DOHH2 (cell line): Measurements from ENCODE around the gene CDK13.

ENCODE experiments used
- H3F3A ChIP-seq: fragments of 200-600 bp; sonication (generic), shearing (Covaris generic); 2 replicates; pipeline ENCODE4 v1.6.0; 2016; ENCODE audit warnings: antibody characterized with exemption, mild to moderate bottlenecking; ENCODE audit not compliant: control insufficient read depth, insufficient read depth
- H3K27ac ChIP-seq: fragments of 200-600 bp; sonication (generic); 2 replicates; pipeline ENCODE4 v1.5.1; 2014; ENCODE audit warnings: low read depth, mild to moderate bottlenecking, low read length, moderate library complexity
- H3K27me3 ChIP-seq: fragments of 200-600 bp; sonication (generic); 2 replicates; pipeline ENCODE4 v1.6.1; 2014; ENCODE audit warnings: mild to moderate bottlenecking, low read length, mixed read lengths; ENCODE audit not compliant: control insufficient read depth
- H3K36me3 ChIP-seq: fragments of 200-600 bp; sonication (generic); 2 replicates; pipeline ENCODE4 v1.6.1; 2014; ENCODE audit warnings: mild to moderate bottlenecking, low read length, moderate library complexity, mixed read lengths; ENCODE audit not compliant: control insufficient read depth
- H3K4me1 ChIP-seq: fragments of 200-600 bp; sonication (generic); 2 replicates; pipeline ENCODE4 v1.6.1; 2014; ENCODE audit warnings: mild to moderate bottlenecking, low read length, mixed read lengths; ENCODE audit not compliant: control insufficient read depth
- H3K4me2 ChIP-seq: fragments of 200-600 bp; sonication (generic); 2 replicates; pipeline ENCODE4 v1.6.0; 2014; ENCODE audit warnings: mild to moderate bottlenecking, low read length, moderate library complexity
- H3K4me3 ChIP-seq: fragments of 200-600 bp; sonication (generic); 2 replicates; pipeline ENCODE4 v1.5.1; 2014; ENCODE audit warnings: mild to moderate bottlenecking, low read length, mixed read lengths
- H3K79me2 ChIP-seq: fragments of 200-600 bp; sonication (generic); 2 replicates; pipeline ENCODE4 v1.6.1; 2014; ENCODE audit warnings: mild to moderate bottlenecking, low read length, mixed read lengths; ENCODE audit not compliant: control insufficient read depth
- H3K9me2 ChIP-seq: fragments of 200-600 bp; sonication (generic); replicated peaks from 2 replicates; pipeline ENCODE4 v1.6.1; 2014; ENCODE audit warnings: mild to moderate bottlenecking, low read length, mixed read lengths; ENCODE audit not compliant: control insufficient read depth
- H3K9me3 ChIP-seq: fragments of 200-600 bp; sonication (generic); 2 replicates; pipeline ENCODE4 v1.6.1; 2014; ENCODE audit warnings: antibody characterized with exemption, low read length, mixed read lengths; ENCODE audit not compliant: control insufficient read depth, insufficient read depth
- H4K20me1 ChIP-seq: fragments of 200-600 bp; sonication (generic); 2 replicates; pipeline ENCODE4 v1.6.0; 2014; ENCODE audit warnings: low read depth, mild to moderate bottlenecking, antibody characterized with exemption, low read length, moderate library complexity; ENCODE audit not compliant: control insufficient read depth, insufficient read depth
- CTCF ChIP-seq: fragments of 200-600 bp; sonication (generic); IDR thresholded peaks from one replicate; pipeline ENCODE4 v1.5.1; 2014; ENCODE audit warnings: antibody characterized with exemption, mild to moderate bottlenecking, low read depth, low read length; ENCODE audit not compliant: poor library complexity, severe bottlenecking
- EZH2phosphoT487 ChIP-seq: fragments of 200-600 bp; sonication (generic); IDR thresholded peaks from 2 replicates; pipeline ENCODE4 v1.6.1; 2017; ENCODE audit warnings: borderline replicate concordance, mild to moderate bottlenecking, antibody characterized with exemption, low read length, moderate library complexity, mixed read lengths

The CDK13 gene

GRCh38 chr7:40148671-40149070 lies 198.6 kb downstream of the CDK13 start:
- H3K79me2 ChIP-seq = no peaks in the 10 kb centered on the region
- H3K9me2 ChIP-seq = no peaks in the 10 kb centered on the region
- no peaks in the 10 kb centered on the region for H3K36me3 ChIP-seq
- H3K27me3 ChIP-seq = peaks cover 6% of the 10 kb centered on the region; the same call in 1 of the 2 replicates
- no peak overlapping the region for H3K4me3 ChIP-seq
- no peaks in the 10 kb centered on the region for H3K4me1 ChIP-seq
- TF ChIP-seq EZH2phosphoT487 (no peak), CTCF (no peak)
- H3F3A ChIP-seq = no peaks in the 10 kb centered on the region
- H3K9me3 ChIP-seq = no peaks in the 10 kb centered on the region
- no peak overlapping the region for H3K4me2 ChIP-seq
- no peaks in the 10 kb centered on the region for H4K20me1 ChIP-seq
- H3K27ac ChIP-seq = no peak overlapping the region
